Limb (tissue), 2 donors: ENCODE measurements around the gene ELAC2.
A peak's percentile ranks its signal among the peaks of the same experiment; 100 is the strongest.

ENCODE experiments used
- DNase-seq, 2 donors: peaks; one replicate each; pipeline ENCODE4 v3.0.0-alpha.2; 2016; ENCODE audit errors: extremely low spot score in 2 of 2

ELAC2 gene

GRCh38 chr17:13017655-13018459 is at the start of gene ELAC2:
Gene ELAC2 (minus strand): TSS chr17:13018027. CDS start chr17:13017947, 80 bp downstream.
- peak; percentile 97 to 99 for DNase-seq

GRCh38 chr17:13065032-13065431 is 47.2 kb upstream of the ELAC2 start:
- DNase-seq, result no peak

- no peak for DNase-seq
Measured at GRCh38 chr17:13055131-13055530, 37.3 kb upstream of the ELAC2 start.

- DNase-seq, result no peak
Measured at GRCh38 chr17:13054666-13055065, 36.8 kb upstream of the ELAC2 start.

- no peak for DNase-seq
Measured at GRCh38 chr17:13051915-13052314, 34.1 kb upstream of the ELAC2 start.

GRCh38 chr17:13047011-13047606 is 29.3 kb upstream of the ELAC2 start:
- no peak for DNase-seq

GRCh38 chr17:13046361-13046760 is 28.5 kb upstream of the ELAC2 start:
- DNase-seq, result no peak

- DNase-seq, result peak; percentile 41 to 55
Measured at GRCh38 chr17:13044572-13045065, 26.8 kb upstream of the ELAC2 start.

GRCh38 chr17:13038931-13039665 is 21.3 kb upstream of the ELAC2 start:
- no peak for DNase-seq

- no peak for DNase-seq
Measured at GRCh38 chr17:13036751-13037150, 18.9 kb upstream of the ELAC2 start.

- DNase-seq, result no peak
Measured at GRCh38 chr17:13035420-13035819, 17.6 kb upstream of the ELAC2 start.

- peak in 1 of 2 donors; percentile 53 for DNase-seq
Measured at GRCh38 chr17:13031718-13032350, 14.0 kb upstream of the ELAC2 start.

- DNase-seq, result peak; percentile 74 to 77
Measured at GRCh38 chr17:13030459-13031300, 12.9 kb upstream of the ELAC2 start.

GRCh38 chr17:13030056-13030455 is 12.2 kb upstream of the ELAC2 start:
- DNase-seq, result no peak

GRCh38 chr17:13029340-13029739 is 11.5 kb upstream of the ELAC2 start:
- DNase-seq, result no peak

- no peak for DNase-seq
Measured at GRCh38 chr17:13027246-13027645, 9.4 kb upstream of the ELAC2 start.

GRCh38 chr17:13025687-13026086 is 7.9 kb upstream of the ELAC2 start:
- no peak for DNase-seq

- no peak for DNase-seq
Measured at GRCh38 chr17:13025258-13025627, 7.4 kb upstream of the ELAC2 start.

- DNase-seq, result peak; percentile 65 to 83
Measured at GRCh38 chr17:13024526-13025257, 6.9 kb upstream of the ELAC2 start.

GRCh38 chr17:13024016-13024415 is 6.2 kb upstream of the ELAC2 start:
- DNase-seq, result no peak
